Right ventricle myocardium superior (tissue), 1 donor: Measurements from ENCODE around the gene KLHL30. TPM values are rescaled to one million over a fixed set of nuclear protein-coding genes. Genes with fewer than 3 reads are reported as not detected.

Experiments
- ATAC-seq: fragments of 200-7000 bp; cut with Tn5 transposase; one replicate; pipeline ENCODE4 v1.9.1; 2020; ENCODE audit warnings: mild to moderate bottlenecking; ENCODE audit not compliant: poor library complexity
- DNase-seq: peaks from one replicate; pipeline ENCODE4 v3.0.0-alpha.2; 2020
- intact Hi-C: fragments of 100-400 bp; cut with DNase I; formaldehyde crosslinking; loops from one replicate; pipeline ENCODE4 v1.11.2; 2022
- total RNA-seq: library from RNA; stranded (reverse); fragmentation: NEBNext Ultra II Directional; extraction: Animal tissue kit (Norgen Biotek cat#: 25700); gene quantifications from one replicate; pipeline ENCODE4 v1.2.1, GENCODE V29; 2021
- donor health status: DM: no; HTN: yes; CAD: no; lungs with severe emphysema.

The KLHL30 gene
- total RNA-seq, 1 donor from 2014 or later = 20.0 TPM

DNA sequence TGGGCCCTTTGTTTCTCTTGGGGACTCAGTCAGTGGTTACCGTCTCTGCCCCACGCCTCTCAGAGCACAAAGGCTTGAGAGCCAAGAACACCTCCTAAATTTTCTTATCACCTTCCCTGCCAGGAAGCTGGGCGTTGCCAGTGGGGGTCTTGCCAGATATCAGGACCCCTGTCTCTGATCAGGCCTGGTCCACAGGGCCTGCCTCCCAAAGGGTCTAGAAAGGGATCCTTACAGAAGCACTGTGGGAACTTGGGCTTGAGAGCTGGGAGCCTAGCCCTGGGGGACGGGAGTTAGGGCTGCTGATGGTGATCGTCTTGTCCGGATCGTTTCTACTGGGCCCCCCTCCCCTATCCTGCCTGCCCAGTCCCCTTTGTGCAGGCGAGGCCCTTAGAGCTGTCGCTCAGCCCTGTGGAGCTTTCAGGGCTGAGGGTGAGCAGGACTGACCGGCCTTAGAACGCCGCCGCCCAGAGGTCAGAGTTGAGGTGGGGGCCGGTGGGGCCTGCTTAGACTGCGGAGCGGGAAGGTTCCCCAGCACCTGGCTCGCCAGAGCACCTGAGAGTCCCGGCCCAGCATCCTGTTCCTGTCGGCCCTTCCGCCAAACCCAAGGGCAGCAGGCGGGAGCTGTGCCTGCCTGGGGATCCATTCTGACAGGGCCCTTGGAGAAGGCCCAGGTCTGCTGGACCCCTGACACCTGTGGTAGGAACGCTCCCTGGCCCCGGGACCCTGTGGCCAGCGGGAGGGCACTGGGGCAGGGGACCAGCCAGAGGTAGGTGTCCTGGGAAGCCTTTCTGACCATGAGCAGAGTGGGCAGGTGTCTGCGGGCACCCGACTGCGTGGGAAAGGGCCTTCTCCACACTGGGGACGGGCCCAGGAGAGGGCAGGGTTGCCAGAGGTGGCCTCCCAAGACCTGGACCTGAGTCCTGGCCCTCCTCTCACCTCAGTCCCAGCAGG lies 37.4 kb upstream of the KLHL30 start:
- DNase-seq (no peak), ATAC-seq (no peak)
- intact Hi-C loops = no loop called here

DNA sequence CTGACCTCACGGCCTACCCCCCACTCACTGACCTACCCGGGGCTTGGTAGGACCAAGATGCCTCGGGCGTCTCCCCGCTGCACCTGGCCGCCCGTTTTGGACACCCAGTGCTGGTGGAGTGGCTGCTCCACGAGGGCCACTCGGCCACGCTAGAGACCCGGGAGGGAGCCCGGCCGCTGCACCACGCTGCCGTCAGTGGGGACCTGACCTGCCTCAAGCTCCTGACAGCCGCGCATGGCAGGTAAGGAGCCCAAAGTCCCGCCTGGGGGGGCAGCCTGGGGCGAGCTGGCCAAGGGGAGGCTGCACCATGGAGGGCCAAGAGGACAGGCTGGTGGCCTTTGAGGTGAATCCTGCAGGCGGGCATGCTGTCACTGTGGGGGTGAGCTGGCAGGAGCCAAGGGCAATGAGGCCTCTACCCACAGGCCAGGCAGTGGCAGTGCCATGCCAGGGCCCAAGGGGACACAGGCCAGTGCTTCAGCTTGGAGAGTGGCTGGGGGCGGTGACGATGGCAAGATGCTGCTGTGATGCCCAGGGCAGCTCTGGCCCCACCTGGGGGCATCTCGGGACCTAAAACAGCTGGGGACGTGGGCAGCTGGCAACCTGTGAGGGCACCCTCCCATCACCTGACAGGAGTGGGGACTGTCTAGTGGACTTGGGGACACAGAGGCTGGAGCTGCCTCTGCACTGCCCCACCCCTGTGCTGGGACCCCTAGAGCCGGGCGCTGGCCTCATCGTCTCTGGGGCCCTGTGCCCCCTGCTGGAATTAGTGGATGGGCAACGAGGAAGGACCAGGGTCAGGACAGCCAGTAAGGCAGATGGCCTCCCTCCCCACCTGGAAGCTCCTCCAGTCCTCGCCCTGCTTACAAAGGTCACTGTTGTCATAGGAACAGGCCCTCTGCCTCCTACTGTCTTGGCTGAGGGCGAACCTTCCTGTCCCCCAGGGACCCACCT lies 36.3 kb upstream of the KLHL30 start:
- no peak for DNase-seq
- intact Hi-C loops = no loop called here

GRCh38 chr2:238102865-238103264 lies 35.6 kb upstream of the KLHL30 start:
- intact Hi-C loops = no loop called here
- ATAC-seq (no peak), DNase-seq (no peak)

More for the DNA sequence above, 36.3 kb upstream of the KLHL30 start:
- ATAC-seq = no peak

GRCh38 chr2:238103465-238104225 lies 34.8 kb upstream of the KLHL30 start:
- DNase-seq (no peak), ATAC-seq (no peak)
- intact Hi-C loops = no loop called here

DNA sequence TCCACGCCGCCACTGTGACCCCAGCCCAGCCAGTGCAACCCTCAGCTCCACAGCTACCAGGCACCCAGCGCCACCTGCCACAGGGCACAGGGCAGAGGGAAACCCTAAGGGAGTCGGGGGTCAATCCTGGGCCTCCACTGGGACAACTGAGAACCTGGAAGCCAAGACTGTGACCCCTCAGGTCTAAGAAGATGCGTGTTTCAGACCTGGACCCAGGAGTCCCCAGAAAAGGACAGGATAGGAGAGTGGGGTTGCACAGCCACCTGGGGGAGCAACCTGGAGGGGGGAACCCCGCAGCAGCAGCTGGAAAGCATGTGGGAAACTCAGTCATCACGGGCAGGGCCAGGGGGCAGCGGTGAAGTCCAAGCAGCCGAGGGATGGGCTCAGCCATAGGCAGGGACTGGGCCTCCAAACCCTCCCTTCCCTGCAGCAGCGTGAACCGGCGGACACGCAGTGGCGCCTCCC lies 34.2 kb upstream of the KLHL30 start:
- ATAC-seq (no peak), DNase-seq (peak; percentile 30)
- intact Hi-C loops = no loop called here

DNA sequence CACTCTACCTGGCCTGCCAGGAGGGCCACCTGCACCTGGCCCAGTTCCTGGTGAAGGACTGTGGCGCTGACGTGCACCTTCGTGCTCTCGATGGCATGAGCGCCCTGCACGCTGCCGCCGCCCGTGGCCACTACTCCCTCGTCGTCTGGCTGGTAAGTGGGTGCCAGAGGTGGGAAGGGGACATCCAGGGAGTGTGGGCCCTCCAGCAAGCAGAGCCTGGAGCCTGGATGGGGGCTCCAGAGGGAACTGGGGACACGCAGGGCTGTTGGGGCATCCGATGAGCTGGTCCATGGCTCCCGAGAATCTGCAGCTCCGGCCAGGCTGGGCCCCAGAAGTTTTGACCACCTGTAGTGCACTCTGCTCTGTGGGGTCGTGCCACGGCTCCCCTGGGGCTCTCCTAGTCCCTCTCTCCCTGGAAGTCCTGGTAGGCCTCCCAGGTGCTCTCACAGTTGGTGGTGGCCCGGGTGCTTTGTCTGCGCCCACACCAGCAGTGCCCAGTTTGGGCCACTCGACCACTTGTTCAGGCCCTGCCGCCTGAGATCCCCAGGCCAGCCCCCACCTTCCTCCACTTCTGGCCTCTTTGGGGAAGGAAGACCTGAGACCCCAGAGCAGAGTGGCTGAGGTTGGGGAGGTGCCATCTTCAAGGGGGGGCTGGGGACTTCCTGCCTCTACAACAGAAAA lies 33.6 kb upstream of the KLHL30 start:
- ATAC-seq = no peak
- DNase-seq = peak; percentile 30
- intact Hi-C loops = no loop called here

DNA sequence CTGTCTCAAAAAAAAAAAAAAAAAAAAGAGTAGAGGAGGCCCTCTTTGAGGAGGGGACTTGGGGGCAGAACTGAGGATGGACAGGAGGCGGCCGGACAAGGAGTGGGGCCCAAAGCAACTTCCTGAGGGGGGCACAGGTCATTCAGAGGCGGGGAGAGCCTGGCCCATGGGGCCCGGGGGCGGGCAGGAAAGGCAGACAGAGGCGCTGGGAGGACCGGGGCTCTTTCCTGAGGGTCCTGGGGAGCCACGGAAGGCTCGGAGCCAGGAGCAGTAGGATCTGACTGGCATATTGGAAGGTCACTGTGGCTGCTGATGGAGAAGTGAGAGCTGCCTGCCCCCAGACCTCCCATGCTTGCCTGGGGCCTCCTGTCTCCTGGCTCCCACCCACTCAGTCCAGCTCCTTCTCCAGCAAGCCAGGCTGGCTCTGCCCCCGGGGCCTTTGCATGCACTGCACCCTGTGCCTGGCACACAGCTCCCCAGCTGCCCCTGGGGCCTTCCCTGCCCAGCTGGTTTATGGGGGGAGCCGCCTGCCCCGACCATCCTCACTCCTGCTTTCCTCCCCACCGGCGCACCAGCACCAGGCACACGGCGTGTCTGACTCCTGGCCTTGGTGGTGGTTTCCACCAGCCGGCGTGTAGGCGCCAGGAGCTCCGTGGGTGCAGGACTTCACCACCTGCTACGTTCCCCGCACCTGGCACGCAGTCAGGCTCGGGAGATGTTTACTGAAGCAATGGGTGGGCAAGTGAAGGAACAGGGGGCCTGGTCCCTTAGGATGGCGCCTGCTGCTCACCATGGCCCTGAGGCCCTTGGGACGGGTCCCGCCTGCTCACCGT lies 32.7 kb upstream of the KLHL30 start:
- intact Hi-C loops = no loop called here
- DNase-seq (peak; percentile 38), ATAC-seq (no peak)

DNA sequence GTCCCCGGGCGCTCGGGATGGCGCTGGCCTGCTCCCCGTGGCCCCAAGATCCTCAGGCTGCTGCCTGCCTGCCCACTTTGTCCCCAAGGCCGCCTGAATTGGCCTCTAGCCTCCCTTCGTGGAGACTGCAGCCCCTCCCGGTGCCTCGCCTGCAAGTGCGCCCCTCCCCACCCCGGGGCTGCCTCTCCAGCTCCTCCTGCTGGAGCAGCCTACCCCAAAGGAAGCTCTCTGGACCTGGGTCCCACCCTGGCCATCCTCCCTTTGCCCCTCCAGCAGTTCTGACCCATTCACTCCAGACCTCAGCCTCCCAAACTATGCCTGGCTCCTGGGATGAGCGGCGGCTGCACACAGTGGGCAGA lies 32.1 kb upstream of the KLHL30 start:
- ATAC-seq (no peak), DNase-seq (no peak)
- intact Hi-C loops = no loop called here

- peak; percentile 38 for DNase-seq
- no peak for ATAC-seq
- intact Hi-C loops = no loop called here
Observed at GRCh38 chr2:238106698-238107524, 31.6 kb upstream of the KLHL30 start.

DNA sequence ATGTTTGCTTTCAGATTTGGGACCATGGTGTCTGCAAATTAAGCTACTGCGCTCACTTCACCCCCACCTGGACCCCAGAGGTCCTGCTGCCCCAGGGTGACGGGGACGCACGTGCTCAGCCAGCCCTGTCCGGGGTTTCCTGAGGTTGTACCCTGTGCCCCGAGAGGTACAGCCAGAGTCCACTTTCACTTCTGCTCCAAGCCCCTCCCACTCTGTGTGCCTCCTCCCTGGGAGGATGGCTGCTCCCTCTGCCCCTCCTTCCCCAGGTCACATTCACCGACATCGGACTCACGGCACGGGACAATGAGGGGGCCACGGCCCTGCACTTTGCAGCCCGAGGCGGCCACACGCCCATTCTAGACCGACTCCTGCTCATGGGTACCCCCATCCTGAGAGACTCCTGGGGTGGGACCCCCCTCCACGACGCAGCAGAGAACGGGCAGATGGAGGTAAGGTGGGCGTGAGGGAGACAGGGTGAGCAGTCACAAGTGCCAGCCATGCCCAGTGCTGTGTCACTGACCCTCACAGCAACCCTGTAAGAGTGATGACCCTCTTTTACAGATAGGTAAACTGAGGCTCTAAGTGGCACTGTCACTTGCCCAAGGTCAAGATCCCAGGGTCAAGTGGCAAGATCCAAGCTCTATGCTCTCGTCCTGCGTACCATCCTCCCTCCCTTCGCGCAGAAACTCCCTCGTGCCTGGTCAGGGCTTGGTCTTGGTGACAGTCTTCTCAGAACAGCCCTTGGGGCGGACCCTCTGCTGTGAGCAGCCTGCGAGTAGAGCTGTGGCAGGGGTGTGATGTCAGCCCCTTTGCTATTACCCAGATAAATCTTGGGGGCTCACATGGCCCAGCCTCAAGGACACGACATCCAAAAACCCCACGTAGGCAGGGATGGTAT lies 30.7 kb upstream of the KLHL30 start:
- DNase-seq = peak; percentile 22
- no peak for ATAC-seq
- intact Hi-C loops = no loop called here

DNA sequence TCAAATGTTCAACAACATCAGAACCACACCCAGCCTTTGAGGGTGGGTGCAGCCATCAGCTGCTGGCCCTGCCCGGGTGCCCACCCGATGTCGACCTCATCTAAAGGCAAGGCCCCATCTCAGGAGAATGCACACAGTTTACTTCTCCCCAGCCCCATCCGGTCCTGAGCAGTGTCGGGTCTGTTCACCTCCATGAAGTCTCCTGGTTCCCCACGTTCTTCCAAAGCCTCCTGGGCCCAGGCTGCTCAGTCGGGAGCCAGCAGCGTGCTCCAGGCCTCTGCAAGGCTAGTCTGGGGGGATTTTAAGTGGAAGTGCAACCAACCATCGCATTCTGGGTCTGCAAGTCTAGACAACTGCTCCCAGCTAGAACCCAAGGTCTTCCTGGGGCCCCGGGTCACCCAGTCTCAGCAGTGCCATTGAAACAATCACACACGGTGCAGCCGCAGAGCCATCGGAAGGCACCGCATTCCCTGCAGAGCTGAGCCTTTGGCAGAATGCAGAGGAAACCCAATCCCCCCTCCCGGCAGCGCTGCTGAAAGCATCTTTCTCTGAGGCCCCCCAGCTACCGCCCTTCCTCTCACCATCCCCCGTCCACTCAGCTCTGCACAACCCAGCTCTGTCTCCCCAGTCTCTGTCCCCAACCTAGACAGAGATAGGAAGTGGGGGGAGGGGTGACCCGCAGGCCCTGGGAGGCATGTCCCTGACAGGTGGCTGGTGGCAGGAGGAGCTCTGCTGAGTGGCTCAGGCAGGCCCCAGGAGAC lies 29.9 kb upstream of the KLHL30 start:
- peak; percentile 35 for DNase-seq

DNA sequence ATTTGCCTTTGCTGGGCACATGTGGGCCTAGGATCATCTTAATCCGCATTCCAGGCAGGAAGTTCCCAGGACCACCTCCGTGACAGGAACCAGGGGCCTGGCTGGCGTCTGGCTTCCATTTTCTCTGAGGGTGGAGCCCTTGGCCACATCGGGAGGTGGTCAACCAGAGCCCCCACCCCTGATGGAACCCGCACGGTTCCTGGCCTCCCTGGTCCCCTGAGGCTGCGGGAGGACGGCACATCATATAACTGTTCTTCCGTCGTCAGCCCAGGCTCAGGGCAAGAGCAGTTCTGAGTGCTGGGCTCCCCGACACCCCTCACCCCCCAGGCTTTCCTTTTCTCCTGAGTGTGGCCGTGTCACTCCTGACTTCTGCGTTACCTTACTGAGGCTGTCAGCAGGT lies 24.9 kb upstream of the KLHL30 start:
- intact Hi-C loops = no loop called here
- DNase-seq = peak; percentile 8
- ATAC-seq = no peak

More for the DNA sequence above, 29.9 kb upstream of the KLHL30 start:
- intact Hi-C loops = no loop called here
- ATAC-seq = no peak

DNA sequence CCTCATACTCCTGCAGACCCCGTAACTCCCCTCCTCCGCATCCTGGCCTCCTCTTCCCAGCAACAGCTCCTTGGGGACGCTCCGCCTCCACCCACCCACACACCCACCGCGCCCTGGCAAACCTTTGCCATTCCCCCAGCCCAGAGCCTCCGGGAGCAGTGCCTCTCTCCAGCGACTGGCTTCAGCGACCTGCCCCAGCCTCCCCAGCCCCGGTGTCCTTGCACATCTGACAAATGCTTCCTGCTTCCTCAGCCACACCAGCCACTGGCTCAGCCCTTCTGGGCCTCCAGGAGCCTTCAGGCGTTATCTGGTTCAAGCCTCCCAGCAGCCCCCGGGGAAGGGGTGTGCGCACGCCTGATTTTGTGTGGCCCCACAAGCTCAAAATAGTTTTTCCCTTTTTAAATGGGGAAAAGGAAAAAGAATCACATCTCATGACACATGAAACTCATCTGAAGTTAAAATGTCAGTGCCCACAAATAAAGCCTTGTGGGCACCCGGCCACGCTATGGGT lies 24.1 kb upstream of the KLHL30 start:
- no peak for ATAC-seq
- DNase-seq = peak; percentile 14
- intact Hi-C loops = no loop called here

DNA sequence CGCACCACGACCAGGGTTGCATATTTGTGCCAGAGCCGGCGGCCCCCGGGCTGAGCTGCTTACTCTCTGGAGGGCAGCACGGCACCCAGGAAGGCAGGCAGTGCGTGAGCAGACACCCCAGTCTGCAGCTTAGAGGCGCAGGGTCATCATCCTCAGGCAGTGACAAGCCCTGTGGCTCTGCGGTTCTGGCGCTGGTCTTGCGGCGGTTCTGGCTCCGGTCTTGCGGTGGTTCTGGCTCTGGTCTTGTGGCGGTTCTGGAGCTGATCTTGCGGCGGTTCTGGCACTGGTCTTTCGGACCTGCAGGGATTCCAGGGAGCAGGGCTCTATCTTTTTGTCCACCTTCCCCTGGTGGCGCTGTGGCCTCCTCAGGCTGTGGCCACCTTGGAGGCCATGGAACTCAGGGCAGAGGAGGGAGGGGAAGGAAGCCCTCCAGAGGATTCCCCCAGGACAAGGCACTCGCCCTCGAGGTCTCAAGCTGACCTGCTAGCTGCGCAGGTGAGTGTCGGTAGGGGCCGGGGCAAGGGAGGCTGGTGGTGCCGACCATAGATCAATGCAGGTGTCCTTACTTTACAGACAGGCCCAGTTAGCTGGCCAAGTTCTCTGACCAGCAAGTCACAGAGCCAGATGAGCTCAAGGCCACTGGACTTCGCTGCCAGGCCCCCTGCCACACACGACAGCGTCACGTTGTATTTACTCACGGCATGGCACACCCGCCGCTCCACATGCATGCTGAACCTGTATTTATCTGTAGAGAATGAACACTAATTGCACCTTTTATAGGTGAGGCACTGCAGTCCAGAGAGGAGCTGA lies 23.4 kb upstream of the KLHL30 start:
- intact Hi-C loops = no loop called here
- peak; percentile 31 for DNase-seq
- ATAC-seq = no peak
